Stimulated activated CD8-positive, alpha-beta memory T cell treated with anti-CD3 and anti-CD28 coated beads, Interleukin-12 subunit alpha, Interleukin-12 subunit beta, amount 100 ng/mL, for 24 hours (primary cell): ENCODE measurements around the gene CASQ2.
"Not testable (repeated sequence)": the region's sequence is repeated elsewhere in the genome, so short reads cannot be mapped to it uniquely, and the experiment has no call there.

Source experiments
- DNase-seq: peaks from one replicate; pipeline ENCODE4 v3.0.0-alpha.2; 2020; ENCODE audit errors: extremely low read depth

Gene CASQ2

GRCh38 chr1:115780655-115781054 is 12.1 kb upstream of the CASQ2 start:
- DNase-seq = not testable (repeated sequence)

GRCh38 chr1:115779075-115779474 is 10.6 kb upstream of the CASQ2 start:
- not testable (repeated sequence) for DNase-seq

GRCh38 chr1:115771847-115772457 is 3.4 kb upstream of the CASQ2 start:
- DNase-seq = no peak

DNA sequence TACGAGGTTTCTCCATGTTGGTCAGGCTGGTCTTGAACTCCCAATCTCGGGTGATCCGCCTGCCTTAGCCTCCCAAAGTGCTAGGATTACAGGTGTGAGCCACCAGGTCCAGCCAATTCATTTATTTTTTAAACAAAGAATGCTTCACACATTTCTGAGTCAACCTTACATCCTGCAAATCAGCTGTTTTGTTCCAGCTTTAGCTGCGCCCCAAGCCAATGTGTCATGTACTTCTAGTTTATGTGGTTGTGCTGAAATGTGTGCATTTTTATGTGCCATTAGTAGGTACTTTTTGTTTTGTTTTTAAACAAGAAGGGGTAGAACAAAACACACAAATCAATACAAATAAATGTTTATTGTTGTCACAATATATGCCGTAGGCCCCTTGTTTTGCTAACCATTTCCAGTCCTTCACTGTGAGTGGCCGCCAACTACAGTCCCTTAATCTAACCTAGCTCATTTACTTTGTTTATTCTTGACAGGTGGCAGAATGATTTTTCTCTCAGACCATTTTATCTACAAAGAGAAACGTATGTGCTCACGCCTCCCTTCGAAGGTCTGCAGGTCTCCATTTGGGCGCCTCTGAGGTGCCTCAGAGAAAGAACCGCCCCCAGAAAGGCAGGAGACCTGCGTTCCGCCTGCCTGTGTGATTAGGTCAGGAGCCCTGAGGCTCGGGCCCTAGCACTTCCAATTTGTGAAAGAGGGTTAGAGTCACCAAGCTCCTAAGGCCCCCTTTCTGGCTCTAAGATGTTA is 2.8 kb upstream of the CASQ2 start:
- no peak for DNase-seq

GRCh38 chr1:115767403-115767802 is 1.1 kb downstream of the CASQ2 start:
- no peak for DNase-seq

DNA sequence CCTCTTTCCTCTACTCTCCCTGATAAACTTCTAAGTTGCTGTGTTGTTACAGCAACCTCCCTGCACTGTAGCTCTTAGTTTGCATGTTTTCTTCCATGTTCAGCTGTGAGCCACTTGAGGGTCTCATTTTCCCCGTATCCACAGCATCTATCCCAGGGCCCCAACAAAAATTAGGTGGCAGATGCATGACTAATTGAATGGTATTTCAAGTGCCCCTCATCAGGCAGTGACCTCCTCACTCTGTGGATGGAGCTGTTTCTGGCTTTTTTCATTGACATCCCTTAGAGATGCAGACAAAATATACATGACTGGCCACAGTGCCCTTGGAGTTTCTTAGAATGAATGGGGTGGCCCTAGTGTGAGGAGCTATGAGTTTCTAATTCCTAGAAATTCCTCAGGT is 3.4 kb downstream of the CASQ2 start:
- DNase-seq = no peak

DNA sequence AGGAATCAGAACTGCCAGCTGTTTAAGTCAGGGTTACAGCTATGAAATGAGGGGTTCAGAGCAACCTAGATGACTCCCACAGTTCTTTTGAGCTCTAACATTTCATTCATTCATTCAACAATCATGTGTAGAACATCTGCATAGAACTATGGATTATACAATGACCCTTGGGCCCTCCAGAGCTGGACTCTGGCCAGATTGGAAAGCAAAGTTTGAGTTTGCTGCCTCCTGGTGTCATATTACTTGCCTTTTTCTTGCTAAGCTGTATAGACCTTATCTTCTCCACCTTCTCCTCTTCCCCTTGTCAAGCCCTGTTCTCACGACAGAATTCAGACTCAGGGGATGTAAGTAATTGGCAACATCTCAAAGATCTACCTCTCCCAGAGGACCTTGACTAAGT is 4.0 kb downstream of the CASQ2 start:
- no peak for DNase-seq

DNA sequence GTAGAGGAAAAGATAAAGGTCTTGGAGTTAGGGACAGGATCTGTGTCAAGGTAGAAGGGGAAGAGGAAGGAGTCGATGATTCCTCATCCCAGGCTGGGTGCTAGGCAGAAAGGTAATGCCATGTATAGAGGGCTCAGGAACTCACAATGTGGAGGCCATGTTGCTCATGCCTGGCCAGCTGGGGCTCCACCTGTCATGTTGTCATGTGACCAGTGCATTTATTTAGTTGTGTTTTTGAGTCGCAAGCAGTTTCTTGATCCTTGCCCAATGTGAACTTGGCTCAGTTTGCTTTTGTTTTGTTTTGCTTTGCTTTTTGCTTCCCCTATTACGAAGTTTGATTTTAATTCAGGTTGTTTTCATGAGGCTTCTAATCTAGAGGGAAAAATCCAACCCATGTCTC is 5.7 kb downstream of the CASQ2 start:
- DNase-seq = no peak

- DNase-seq = no peak
These were observed 6.8 kb downstream of the CASQ2 start for GRCh38 chr1:115761601-115762302.

DNA sequence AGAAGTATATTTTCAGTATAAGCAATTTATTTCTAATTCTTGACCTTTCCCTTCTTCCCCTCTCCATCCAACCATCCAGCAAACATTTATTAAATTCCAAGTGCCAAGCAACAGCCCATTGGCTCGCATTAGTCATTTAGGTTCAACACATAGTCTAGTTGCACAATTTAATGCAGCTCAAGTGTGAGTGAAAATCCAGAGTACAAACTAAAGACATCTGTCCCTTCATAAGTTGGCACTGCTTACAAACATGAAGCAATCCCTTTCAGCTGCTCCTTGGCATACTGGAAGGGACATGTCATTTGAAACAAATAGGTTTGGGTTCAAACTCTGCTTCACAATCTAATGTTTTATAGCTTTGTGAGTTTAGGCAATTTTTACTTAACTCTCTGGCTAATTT is 10.7 kb downstream of the CASQ2 start:
- no peak for DNase-seq

DNA sequence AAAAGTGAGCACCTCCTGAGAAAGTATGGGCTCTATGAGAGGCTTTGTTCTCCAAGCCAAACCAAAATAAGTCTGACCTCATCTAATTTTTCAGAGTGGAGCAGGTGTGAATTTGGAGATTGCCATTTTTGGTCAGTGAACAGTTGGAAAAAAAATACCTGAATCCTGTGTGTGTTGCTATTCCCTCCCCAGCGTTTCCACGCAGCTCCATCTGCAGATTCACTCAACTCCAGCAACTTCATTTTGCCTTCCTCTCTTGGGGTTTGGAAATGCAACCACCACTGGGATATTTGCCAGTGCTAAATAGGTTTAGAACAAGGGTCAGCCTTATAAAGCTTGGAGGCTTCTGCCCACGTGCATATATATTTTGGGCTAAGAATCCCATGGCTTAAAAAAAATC is 11.2 kb downstream of the CASQ2 start:
- no peak for DNase-seq

GRCh38 chr1:115755456-115756370 is 12.8 kb downstream of the CASQ2 start:
- DNase-seq = no peak

GRCh38 chr1:115753830-115754229 is 14.7 kb downstream of the CASQ2 start:
- no peak for DNase-seq

GRCh38 chr1:115753361-115753760 is 15.2 kb downstream of the CASQ2 start:
- no peak for DNase-seq

GRCh38 chr1:115748401-115749150 is 19.9 kb downstream of the CASQ2 start:
- DNase-seq = no peak

GRCh38 chr1:115746021-115746690 is 22.4 kb downstream of the CASQ2 start:
- DNase-seq = no peak

DNA sequence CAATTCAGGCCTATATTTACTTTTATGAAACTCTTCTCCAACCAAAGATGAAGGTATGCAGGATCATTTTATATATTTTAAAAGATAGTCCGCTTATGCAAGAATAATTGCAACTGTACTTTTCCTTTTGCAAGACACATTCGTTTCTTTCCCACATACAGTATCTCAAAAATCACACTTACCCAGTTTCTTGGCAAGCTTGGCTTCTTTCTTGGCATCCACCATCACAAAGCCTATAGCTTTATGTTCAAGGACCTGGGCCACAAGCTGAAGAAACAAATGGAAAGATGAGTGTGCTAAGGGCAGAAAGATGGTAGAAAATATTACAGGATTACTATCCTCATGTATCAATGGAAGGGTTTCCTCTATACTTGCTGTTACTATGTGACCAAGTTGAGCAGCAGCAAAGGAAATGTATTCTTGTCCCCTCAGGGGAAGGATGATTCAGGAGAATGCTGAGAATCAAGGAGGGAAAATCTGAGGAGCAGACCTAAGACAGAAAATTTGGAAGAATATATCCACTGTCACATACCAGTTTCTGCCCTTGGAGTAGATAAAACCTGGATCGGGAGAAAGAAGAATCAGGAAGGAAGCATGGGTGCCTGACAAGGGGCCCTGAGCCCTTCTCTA is 23.8 kb downstream of the CASQ2 start:
- no peak for DNase-seq

- no peak for DNase-seq
These were observed 27.7 kb downstream of the CASQ2 start for GRCh38 chr1:115740811-115741210.

- DNase-seq = no peak
These were observed 36.2 kb downstream of the CASQ2 start for GRCh38 chr1:115732316-115732715.

- no peak for DNase-seq
These were observed 38.8 kb downstream of the CASQ2 start for GRCh38 chr1:115729756-115730155.
